Activated CD4-positive, CD25-positive, alpha-beta regulatory T cell treated with anti-CD3 and anti-CD28 coated beads, Interleukin-2, amount 50 U/mL, for 72 hours (primary cell): ENCODE data around the gene ZFYVE27.

ENCODE experiments used
- DNase-seq: peaks from one replicate; pipeline ENCODE4 v3.0.0; 2021

The ZFYVE27 gene

DNA sequence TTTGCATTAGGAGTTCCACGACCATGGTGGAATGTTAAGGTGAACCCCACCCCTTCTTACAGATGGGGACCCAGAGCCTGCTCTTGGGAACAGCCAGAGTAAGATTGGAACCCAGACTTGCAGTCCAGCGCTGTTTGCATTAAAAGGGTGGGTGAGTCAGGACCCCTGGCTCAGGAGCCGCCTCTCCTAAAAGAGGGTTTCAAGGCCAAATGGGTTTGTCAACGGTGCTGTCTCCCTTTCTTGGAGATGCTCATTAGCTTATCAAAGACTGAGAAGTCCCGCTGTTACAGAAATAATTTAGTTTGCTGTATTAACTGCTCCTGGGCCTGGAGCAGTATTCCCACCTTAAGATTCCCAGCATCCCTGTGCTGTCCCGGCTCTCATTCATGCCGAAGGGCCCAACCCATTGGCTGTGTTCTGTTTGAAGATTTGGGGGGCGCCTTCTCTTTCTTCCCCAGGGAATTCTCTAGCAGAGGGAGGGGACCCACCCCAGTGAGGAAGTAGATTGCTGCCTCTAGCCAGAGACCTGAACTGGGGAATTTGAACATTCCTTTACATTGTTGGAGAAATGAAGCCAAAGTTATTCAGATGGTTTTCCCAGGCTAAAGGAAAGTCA, 21.6 kb upstream of the ZFYVE27 start:
- no peak for DNase-seq

DNA sequence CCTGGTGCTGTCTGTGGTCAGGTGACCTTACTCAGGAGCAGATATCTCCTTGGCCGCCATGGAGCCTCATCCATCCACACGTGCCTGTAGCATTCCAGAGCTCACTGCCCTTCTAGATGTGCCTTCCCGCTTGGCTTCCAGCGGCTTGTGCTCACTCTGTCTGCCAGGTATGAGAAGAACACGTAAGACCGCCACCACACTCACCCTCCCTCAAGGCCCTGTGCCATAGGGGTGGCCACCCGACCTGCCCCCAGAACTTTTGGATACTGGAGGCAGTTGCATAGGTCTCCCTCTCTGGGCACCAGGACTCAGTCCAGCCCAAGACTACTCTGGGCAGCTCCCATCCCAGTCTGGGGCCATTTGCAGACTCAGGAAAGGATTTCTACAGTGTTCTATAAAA, 19.3 kb upstream of the ZFYVE27 start:
- DNase-seq, result no peak

GRCh38 chr10:97718178-97718577, 18.8 kb upstream of the ZFYVE27 start:
- no peak for DNase-seq

DNA sequence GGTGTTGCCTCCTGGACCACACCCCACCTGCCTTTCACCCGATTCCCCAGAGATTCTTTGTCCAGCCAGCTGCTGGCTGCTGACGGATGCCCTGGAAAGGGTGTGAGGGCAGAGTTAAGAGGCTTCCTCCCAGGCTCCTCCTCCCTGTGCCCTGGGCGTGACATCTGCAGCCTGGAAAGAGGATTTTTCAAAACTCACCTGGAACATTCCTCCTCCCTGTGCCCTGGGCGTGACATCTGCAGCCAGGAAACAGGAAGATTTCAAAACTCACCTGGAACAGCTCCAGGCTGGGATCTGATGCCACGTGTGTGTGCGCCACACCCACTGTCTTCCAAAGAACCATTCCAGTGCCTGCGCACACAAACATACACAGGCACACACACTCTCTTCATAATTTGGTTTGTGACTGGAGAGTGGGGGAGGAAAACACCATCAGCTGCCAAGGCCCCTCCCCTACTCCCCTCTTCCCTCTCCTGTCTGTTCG, 18.2 kb upstream of the ZFYVE27 start:
- DNase-seq, result no peak

GRCh38 chr10:97719602-97720001, 17.3 kb upstream of the ZFYVE27 start:
- DNase-seq, result no peak

GRCh38 chr10:97721871-97722780, 14.8 kb upstream of the ZFYVE27 start:
- no peak for DNase-seq

GRCh38 chr10:97723001-97723400, 13.9 kb upstream of the ZFYVE27 start:
- no peak for DNase-seq

DNA sequence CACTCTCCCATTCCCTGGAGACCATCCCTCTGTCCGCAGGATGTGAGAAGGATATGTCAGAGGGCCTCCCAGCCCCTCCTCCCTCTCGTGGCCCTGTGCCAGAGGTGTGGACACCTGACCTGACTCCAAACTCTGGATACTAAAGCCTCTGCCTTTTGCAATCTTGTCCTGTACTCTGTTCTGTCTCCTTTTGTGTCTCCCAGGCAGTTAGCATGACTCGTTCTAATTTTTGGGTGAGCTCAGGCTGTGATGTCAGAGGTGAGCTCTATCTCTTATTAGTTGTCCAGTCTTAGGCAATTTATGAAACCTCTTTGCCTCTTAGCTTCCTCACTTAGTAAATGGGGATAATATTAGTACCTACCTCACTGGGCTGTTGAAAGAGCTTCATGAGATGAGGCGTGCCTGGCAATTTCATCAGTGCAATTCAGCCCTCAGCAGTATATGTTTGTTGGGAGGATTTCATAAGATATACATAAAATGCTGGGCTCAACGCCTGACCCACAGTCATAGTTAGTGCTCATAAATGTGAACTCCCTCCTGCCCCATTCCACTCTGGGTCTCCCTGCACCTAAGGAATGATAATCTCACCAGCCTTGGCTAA, 12.5 kb upstream of the ZFYVE27 start:
- no peak for DNase-seq

DNA sequence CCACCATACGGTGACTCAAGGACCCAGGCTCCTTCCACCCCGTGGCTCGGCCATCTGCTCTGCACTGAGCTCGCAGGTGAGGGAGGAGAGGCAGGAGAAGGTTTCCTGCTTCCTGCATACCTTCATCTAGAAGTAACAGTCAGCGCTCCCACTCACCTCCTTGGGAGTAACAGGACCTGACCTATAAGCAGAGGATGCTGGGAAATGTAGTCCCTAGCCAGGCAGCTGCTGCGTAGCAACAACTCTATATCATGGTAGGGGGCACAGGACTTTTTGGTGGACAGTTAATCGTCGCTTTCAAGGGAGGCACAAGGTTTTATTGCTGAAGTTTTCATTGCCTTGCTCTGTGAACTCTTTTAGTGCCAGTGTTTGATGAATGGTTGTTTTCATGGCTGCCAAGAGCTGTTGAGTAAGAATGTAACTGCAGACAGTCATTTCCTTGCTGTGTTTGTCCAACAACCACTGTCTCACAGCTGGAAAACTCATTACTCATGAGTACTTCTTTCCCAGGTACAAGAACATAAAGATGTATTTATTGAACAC, 10.2 kb upstream of the ZFYVE27 start:
- DNase-seq, result no peak

- DNase-seq, result no peak
Measured at GRCh38 chr10:97729014-97729413, 7.9 kb upstream of the ZFYVE27 start.

DNA sequence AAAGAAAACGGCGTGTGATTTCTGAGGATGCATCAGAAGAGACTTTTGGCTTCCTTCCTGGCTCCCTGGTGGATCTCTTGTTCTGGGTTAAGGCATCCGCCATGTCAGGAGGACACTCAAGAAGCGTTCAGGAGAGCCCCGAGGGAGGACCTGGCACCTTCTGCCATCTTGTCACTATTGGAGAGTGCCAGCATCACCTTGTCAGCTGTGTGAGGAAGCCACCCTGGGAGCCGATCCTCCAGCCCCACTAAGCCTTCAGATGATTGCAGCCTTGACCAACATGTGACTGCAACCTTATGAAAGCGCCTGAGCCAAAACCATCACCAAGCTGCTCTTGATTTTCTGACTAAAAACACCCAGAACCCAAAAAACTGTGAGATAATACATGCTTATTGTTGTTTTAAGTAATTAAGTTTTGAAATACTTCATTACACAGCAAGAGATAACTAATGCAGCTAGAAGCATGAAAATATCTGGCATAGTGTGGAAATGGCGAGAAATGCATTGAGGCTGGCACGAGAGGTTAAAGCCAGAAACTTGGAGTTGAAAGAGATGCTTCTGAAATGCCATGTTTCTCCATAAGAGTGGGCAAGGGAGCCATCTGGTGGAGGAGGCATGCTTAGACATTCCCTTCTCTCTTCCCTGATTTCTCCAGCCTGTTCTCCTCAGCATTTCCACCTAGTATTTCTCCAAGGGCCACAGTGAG, 5.4 kb upstream of the ZFYVE27 start:
- peak; percentile 41 for DNase-seq

DNA sequence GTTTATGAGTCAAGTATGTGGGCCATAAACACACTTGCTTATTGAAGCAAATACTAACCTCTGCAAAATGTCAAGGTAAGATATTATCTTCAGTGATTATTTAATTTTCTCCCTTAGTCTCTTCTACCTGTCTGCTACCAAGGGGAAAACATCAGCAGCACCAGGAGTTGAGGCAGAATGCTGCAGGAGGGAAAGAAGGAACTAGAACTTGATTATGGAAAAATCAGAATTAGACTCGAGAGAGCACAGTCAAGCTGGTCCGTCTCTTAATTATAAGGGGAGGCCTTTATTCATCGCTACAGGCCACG, 4.9 kb upstream of the ZFYVE27 start:
- DNase-seq, result no peak

DNA sequence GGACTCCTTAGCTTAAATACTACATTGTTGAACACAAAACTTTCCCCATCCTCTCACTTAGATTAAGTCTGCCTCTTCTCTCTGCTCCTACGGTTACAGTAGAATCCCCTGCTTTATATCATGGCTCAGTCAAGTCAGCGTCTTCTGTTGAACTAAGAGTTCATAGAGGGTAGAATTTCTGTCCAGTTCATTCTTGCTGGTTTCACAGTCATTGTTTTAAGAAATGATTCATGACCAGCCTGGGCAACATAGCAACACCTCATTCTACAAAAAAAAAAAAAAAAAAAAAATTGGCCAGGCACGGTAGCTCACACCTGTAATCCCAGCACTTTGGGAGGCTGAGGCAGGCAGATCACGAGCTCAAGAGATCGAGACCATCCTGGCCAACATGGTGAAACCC, 3.7 kb upstream of the ZFYVE27 start:
- no peak for DNase-seq

- DNase-seq, result no peak
Measured at GRCh38 chr10:97734021-97734420, 2.9 kb upstream of the ZFYVE27 start.

DNA sequence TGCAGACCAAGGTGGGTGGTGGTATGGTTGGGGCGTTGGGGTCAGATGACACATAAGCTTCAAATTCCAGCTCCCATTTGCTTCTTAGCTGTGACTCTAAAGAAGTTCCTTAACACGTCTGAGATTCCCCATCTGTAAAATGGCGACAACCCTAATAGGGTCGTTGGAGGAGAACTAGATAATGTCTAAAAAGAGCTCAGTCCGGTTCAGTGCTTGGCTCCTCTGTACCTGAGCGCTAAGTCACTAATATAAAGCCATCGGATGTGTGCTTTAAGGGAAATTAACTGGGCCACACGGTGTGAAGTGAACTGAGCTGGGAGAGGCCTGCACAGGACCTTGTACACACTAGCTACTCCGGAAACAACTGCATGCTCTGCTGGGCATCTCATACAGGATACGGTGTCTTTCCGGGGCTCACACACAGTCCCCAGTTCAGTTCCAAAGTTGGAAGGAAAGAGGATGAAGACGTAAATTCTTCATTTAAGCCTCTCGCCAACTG, 476 bp upstream of the ZFYVE27 start:
- DNase-seq, result no peak

DNA sequence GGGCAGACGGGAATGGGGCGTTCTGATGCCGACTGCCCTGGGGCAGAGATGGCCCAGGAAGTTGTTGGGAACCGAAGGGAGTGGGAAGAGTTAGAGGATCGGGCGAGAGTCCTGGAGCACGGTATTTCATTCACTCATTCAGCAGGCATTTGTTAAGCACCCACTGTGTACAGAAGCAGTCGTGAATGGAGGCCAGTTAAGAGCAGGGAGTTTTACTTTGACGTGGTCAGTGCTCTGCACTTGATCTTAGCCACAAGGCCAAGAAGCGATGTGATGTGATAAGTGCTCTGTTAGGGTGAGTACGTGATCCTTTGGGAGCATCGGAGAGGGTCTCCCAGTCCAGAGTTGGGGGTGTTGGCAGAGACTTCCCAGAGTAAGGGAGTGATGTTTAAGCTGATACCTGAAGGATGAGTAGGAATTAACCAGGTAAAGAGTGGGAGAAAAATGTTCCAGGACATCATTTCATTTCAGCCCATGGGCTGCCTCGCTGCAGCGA, 890 bp downstream of the ZFYVE27 start:
- DNase-seq, result no peak

- no peak for DNase-seq
Measured at GRCh38 chr10:97738616-97739015, 1.7 kb downstream of the ZFYVE27 start.

DNA sequence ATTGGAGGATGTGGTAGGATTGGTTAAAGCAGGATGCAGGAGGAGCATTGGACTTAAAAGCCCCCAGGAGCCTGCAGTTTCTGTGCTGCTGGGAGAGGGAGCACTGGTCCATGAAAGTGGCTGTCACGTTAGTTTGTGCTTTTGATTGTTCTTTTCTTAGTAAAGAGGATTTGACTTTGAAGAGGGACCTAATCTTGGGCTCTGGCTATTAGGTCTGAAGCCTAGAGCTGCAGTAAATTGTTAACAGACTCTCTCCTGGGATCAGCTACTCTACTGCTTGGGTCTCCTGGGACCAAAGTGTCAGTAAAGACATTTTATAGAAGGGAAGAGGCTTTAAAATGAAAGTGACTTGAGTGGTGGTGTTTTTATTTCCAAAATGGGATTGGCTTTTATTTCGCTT, 3.7 kb downstream of the ZFYVE27 start:
- no peak for DNase-seq

DNA sequence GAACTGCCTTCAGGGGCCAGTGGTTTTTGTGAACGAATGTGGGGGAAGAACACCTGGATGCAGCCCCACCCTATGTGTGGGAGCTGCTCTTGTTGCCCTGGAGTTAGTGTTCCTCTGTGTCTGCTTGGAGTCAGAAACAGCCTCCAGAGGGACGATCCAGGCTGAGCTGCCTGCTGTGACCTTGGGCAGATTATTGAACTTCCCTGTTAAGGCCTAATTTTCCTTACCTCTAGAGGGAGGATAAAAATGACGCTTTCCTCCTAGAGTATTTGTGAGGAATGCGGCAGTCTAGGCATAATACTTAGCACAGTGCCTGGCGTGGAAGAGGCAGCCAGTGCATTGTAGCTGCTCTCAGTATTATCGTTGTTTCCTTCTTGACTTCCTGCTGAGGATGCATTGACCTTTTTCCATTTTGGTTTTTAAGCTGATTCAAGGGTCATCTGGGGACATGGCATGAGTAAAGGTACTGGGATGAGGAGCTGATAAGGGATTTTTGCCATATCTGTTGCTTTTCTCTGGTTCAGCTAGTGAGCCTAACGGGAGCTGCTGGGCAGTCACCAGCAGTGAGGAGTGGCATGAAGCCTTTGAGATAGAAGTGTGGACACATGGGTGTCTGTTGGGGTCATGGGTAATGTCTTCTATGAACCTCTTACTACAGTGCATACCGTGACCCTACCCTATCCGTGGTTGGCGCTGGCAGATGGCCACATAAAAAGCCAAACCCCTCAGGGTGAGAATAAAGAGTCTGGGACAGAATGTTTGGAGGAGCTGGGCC, 6.4 kb downstream of the ZFYVE27 start:
- no peak for DNase-seq

DNA sequence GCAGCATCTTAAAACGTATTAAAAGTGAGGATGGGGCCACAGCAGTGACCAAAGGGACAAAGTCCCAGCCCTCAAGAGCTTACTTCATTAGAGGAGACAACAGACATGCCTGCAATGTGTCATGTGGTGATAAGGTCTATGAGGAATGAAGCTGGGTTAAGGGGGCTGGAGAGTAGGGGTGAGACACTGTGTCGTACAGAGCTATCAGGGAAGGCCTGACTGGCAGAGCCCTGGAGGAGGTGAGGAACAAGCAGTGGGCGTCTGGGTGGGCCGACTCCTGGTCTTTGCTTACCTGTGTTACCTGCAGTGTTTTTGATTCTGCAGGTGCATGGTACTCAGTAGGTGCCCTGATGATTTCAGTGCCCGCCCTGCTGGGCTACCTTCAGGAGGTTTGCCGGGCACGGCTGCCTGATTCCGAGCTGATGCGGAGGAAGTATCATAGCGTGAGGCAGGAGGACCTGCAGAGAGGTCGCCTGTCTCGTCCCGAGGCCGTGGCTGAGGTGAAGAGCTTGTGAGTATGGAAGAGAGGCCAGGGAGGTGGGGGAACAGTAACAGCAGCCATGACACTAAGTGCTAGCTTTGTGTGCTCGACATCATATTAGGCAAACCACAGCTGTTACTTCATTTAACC, 7.6 kb downstream of the ZFYVE27 start:
- DNase-seq, result no peak

DNA sequence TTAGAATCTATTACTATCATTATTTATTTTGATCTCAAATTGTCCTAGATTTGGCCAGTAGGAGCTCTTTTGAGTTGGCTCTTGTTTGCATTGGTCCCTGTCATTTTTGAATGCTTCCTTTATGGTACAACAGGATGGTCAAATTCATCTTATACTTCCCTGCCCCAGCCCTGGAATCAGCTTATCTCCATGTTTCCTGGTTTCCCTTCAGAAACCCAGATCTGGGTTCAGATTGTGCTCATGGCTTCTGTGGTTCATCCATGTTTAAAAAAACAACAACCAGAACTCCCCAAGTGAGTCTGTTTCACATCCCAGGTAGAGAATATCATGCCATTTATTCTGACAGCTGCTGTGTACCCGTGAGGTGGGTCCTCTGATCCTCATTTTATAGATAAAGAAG, 10.6 kb downstream of the ZFYVE27 start:
- no peak for DNase-seq

DNA sequence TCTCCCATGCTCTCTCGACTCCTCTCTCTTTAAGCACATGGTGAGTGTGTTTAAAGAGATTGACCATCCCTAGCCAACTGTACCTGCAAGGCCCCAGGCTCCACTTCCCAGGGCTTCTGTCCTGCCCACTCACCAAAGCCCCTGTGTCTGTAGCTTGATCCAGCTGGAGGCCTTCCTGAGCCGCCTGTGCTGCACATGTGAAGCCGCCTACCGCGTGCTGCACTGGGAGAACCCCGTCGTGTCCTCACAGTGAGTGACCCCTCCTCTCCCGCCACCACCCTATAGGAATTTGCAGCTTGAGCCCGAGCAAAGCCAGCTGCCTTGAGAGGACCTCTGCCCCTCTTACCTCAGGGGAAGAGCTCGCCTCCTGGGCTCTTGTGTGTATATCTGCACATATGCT, 11.2 kb downstream of the ZFYVE27 start:
- no peak for DNase-seq
